ENCODE results near the gene GPR183. TPM values are rescaled to one million over a fixed set of nuclear protein-coding genes. Genes with fewer than 3 reads are reported as not detected.

GPR183 gene
- total and polyA plus RNA-seq, 2 of the 8 experiments (the other 6 are each of a cell fraction or from before 2014, with no cell fraction given): not detected

DNA sequence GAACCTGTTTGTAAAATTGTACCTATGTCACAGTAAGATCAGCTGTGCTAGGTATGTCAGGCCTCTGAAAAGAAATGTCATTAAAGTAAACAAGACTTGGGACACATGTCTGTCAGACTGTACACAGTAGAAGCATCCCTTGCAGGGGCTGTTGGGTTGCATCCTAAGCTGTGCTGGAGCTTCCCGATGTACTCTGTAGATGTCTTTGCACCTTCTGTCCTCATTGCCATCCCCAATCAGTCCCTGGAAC lies 48.7 kb upstream of the GPR183 start (continued):
- TF ChIP-seq, protein P1, sequence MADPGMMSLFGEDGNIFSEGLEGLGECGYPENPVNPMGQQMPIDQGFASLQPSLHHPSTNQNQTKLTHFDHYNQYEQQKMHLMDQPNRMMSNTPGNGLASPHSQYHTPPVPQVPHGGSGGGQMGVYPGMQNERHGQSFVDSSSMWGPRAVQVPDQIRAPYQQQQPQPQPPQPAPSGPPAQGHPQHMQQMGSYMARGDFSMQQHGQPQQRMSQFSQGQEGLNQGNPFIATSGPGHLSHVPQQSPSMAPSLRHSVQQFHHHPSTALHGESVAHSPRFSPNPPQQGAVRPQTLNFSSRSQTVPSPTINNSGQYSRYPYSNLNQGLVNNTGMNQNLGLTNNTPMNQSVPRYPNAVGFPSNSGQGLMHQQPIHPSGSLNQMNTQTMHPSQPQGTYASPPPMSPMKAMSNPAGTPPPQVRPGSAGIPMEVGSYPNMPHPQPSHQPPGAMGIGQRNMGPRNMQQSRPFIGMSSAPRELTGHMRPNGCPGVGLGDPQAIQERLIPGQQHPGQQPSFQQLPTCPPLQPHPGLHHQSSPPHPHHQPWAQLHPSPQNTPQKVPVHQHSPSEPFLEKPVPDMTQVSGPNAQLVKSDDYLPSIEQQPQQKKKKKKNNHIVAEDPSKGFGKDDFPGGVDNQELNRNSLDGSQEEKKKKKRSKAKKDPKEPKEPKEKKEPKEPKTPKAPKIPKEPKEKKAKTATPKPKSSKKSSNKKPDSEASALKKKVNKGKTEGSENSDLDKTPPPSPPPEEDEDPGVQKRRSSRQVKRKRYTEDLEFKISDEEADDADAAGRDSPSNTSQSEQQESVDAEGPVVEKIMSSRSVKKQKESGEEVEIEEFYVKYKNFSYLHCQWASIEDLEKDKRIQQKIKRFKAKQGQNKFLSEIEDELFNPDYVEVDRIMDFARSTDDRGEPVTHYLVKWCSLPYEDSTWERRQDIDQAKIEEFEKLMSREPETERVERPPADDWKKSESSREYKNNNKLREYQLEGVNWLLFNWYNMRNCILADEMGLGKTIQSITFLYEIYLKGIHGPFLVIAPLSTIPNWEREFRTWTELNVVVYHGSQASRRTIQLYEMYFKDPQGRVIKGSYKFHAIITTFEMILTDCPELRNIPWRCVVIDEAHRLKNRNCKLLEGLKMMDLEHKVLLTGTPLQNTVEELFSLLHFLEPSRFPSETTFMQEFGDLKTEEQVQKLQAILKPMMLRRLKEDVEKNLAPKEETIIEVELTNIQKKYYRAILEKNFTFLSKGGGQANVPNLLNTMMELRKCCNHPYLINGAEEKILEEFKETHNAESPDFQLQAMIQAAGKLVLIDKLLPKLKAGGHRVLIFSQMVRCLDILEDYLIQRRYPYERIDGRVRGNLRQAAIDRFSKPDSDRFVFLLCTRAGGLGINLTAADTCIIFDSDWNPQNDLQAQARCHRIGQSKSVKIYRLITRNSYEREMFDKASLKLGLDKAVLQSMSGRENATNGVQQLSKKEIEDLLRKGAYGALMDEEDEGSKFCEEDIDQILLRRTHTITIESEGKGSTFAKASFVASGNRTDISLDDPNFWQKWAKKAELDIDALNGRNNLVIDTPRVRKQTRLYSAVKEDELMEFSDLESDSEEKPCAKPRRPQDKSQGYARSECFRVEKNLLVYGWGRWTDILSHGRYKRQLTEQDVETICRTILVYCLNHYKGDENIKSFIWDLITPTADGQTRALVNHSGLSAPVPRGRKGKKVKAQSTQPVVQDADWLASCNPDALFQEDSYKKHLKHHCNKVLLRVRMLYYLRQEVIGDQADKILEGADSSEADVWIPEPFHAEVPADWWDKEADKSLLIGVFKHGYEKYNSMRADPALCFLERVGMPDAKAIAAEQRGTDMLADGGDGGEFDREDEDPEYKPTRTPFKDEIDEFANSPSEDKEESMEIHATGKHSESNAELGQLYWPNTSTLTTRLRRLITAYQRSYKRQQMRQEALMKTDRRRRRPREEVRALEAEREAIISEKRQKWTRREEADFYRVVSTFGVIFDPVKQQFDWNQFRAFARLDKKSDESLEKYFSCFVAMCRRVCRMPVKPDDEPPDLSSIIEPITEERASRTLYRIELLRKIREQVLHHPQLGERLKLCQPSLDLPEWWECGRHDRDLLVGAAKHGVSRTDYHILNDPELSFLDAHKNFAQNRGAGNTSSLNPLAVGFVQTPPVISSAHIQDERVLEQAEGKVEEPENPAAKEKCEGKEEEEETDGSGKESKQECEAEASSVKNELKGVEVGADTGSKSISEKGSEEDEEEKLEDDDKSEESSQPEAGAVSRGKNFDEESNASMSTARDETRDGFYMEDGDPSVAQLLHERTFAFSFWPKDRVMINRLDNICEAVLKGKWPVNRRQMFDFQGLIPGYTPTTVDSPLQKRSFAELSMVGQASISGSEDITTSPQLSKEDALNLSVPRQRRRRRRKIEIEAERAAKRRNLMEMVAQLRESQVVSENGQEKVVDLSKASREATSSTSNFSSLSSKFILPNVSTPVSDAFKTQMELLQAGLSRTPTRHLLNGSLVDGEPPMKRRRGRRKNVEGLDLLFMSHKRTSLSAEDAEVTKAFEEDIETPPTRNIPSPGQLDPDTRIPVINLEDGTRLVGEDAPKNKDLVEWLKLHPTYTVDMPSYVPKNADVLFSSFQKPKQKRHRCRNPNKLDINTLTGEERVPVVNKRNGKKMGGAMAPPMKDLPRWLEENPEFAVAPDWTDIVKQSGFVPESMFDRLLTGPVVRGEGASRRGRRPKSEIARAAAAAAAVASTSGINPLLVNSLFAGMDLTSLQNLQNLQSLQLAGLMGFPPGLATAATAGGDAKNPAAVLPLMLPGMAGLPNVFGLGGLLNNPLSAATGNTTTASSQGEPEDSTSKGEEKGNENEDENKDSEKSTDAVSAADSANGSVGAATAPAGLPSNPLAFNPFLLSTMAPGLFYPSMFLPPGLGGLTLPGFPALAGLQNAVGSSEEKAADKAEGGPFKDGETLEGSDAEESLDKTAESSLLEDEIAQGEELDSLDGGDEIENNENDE (IDR thresholded peaks at IDR 0.05; ENCODE audit: insufficient replicate concordance, low read length): no peak
- TF ChIP-seq SIN3A (conservative IDR thresholded peaks at IDR 0.05 in 1 of 2, IDR thresholded peaks at IDR 0.05 in 1 of 2; ENCODE audit: low read depth in 1 of 2, low read length in 2 of 2): no peak
- TF ChIP-seq, protein P2, sequence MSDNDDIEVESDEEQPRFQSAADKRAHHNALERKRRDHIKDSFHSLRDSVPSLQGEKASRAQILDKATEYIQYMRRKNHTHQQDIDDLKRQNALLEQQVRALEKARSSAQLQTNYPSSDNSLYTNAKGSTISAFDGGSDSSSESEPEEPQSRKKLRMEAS (IDR thresholded peaks at IDR 0.05): no peak
